ENCODE results near the gene SEPTIN6.
"Not testable (repeated sequence)": the region's sequence is repeated elsewhere in the genome, so short reads cannot be mapped to it uniquely, and the experiment has no call there.

SEPTIN6 gene

GRCh38 chrX:119690921-119691716, 1.8 kb downstream of the SEPTIN6 start:
- DNase-seq: no peak

GRCh38 chrX:119688911-119689321, 4.1 kb downstream of the SEPTIN6 start:
- DNase-seq: no peak

DNA sequence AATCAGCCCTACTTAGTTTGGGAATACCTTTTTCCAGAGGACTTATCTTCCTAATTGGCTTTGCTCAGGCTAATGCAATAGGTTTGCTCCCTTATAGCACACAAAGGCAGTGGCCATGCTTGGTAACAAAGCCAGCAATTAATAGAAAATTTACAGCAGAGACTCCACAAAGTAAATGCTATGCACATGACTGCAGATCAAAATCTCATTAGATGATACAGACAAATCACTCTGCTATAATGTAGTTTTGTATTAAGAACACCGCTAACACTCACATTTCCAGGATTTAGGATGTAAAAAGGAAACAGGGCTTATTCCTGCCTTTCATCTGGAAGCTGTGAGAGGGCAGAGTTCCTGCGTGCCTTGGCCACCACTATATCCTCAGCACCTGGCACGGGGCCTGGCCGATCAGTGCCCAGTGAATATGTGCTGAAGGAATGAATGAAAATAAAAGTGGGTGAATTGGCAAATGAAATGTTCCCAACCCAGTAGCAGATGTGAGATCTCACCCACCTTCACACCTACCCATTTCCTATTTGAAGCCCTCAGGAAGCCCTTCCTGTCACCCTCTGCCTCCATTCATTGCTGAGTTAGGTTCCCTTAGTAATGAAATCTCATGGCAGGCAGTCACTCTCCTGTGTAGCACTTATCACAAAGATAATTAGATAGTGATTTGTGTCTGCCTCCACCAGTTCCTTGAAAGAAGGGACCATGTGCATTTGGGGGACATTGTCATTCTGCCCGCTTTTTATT, 5.1 kb downstream of the SEPTIN6 start:
- DNase-seq: no peak

- no peak for DNase-seq
These were observed 6.8 kb downstream of the SEPTIN6 start for GRCh38 chrX:119686087-119686691.

GRCh38 chrX:119685225-119686066, 7.5 kb downstream of the SEPTIN6 start:
- no peak for DNase-seq

DNA sequence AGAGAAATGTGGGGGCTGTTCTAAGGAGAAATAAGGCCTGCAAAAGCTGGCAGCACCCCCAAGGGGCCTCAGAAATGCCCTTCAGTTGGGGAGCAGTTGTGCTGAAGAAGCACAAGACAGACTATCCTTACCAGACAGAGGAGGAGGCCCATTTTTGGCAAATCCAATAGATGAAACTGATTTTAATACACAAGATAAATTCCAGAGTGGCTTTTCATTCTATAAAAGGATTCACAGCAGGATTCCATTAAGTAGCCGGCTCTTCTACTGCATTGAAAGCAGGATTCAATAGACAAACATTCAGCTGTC, 8.1 kb downstream of the SEPTIN6 start:
- no peak for DNase-seq

- not testable (repeated sequence) for DNase-seq
These were observed 8.7 kb downstream of the SEPTIN6 start for GRCh38 chrX:119684312-119684711.

DNA sequence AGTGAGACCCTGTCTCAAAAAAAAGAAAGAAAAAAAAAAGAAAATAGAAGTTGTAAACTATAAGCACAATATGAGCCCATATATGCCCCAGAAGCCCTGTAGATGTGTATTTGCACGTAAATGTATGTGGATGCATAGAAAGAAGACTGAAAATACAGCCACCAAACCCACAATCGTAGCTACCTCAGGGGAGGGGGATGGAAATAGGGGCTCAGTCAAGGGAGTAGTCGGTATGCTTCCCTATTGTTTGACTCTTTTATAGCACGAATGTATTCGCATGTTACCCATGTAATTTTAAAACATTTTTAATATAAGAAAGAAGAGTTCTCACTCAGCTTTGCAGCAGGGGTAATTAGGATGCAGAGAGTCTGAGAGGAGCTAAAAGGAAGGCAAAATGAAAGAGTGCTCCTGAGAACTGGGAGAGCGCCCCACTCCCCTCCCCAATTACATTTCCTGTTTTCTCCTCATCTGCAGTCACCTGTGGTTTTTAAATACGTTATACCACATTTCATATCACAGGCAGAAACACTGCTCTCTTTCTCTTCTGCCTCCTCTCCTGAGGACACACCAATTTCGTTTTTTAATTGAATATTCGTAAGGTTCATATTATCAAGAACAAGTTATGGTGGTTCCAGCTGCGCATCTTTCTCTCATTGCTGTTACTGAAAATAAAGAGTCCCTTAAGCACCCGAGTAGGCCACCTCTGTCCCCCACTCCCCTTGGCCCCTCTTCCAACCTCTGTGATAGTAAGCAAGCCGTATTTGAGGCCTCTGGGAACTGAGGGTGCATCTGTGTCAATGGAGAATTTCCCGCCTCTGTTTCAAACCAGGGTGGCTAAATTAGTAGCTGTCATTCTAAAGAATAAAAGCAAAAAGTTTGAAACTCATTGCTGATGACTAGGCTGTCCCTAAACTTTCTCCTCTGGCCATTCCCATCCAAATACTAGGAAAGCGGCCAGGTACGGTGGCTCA, 10.7 kb downstream of the SEPTIN6 start:
- no peak for DNase-seq

DNA sequence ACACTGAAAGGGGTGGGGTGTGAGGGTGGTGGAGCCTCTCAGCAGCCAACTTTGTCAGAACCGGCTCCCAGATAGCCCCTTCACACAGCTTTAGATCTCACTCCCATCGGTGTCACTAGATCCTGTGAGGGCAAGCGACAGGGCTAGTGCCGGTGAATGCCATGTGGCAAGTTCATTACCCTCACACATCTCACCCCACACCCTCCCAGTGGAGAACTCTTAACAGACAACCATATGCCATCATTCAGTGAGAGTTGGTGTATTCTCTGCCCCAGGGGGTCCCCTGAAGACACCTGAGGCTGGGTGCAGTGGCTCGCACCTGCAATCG, 15.3 kb downstream of the SEPTIN6 start:
- no peak for DNase-seq

GRCh38 chrX:119676949-119677653, 15.9 kb downstream of the SEPTIN6 start:
- no peak for DNase-seq

GRCh38 chrX:119673336-119673735, 19.6 kb downstream of the SEPTIN6 start:
- DNase-seq: no peak

DNA sequence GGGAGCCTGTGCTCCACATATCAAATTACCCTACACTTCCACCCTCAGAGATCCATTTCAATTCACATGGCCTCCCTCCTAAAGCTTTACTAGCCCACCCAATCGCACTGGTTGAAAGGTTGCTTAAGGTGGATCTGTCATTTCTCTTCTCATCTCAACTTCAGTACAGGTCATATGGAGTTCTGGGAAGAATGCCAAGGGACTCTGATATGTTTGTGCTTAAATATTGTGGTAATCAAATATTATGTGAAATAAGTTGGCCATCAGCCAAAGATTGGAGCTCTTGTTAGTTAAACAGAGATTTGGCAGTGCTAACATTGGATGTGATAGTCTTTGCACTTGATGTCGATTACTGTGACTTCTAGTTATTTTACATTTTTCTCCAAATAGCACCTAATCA, 20.5 kb downstream of the SEPTIN6 start:
- DNase-seq: no peak

GRCh38 chrX:119669424-119670037, 23.4 kb downstream of the SEPTIN6 start:
- DNase-seq: no peak

DNA sequence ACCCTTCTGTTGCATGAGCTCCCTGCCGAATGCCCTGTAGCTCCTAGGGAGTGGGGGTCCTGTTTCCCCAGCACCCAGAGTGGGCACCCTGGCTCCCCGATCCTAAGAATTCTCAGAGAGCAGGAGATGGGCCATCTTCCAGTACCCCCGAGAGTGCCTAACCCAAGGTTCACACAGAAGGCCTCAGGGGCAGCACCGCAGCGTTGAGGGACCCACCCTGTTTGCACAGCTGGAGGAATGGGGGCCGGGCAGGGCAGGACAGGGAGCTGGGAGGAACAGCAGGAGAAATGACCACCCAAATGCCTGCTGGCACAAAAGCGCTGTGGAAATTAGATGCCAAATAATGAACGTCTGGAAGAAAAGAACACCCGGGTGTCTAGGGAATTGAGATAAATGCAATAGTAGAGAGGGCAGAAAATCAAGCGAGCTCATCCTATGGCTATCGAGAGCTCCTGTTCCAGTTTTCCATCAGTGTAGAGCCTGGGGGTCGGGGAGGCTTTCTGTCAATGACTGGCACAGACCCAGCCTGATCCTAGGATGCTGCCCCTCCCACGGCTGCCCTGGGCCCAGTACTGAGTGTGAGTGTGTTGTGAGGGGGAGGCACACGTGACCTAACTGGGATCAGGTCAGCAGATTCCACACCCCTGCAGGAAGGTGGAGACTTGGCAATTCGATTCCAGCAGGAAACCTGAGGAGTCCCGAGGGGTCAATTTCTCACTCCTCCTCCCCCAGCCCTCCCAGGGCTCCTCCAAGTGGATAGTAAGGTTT, 25.7 kb downstream of the SEPTIN6 start:
- no peak for DNase-seq

DNA sequence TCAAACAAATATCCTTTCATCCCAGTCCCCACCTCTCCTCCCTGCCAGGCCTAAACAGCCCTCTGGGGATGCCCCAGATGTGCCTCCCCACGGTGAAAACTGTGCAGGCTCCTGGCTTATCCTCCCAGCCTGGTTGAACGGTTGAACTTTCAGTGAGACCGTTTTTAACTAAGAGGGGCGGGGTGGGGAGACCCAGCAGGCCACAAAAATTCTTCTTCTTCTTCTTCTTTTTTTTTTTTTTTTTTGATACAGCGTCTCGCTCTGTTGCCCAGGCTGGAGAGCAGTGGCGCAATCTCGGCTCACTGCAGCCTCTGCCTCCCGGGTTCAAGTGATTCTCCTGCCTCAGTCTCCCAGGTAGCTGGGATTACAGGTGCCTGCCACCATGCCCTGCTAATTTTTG, 28.1 kb downstream of the SEPTIN6 start:
- DNase-seq: not testable (repeated sequence)

DNA sequence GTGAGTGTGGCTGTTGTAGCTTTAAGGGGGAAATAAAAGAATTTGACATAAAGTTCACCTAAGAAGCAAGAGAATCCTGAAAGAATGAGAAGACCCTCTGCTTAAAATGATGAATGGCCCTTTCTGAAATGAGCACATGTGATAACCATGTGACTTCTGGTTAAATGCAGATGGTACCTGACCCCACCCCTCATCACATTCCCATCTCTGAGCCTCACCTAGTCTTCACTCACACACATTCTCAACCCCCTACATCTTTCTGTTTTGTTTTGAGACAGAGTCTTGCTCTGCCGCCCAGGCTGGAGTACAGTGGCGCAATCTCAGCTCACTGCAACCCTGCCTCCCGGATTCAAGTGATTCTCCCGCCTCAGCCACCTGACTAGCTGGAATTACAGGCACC, 31.5 kb downstream of the SEPTIN6 start:
- no peak for DNase-seq

- DNase-seq: no peak
These were observed 33.4 kb downstream of the SEPTIN6 start for GRCh38 chrX:119659522-119659921.

- DNase-seq: peak; percentile 17
These were observed 37.8 kb downstream of the SEPTIN6 start for GRCh38 chrX:119655125-119655524.

DNA sequence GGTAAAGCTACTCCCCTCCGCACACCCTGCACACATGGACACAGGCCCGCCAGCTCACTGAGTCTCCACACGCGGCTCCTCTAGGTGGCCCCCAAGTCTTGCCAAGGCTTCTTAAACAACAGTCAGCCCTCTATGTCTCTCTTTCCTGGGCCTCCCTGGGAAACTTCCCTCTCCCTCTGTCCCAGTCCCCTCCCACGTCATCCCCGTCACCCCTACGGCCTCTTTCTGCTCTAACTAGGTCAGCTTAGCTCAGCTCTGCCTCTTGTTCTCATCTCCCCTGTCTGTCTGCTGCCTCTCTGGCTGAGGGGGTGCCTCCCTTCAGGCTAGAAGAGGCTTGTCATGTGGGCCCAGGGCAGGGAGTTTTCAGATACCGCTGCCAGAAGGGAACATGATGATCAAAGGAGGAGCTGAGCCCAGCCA, 38.8 kb downstream of the SEPTIN6 start:
- no peak for DNase-seq

- DNase-seq: no peak
These were observed 44.6 kb downstream of the SEPTIN6 start for GRCh38 chrX:119648421-119648775.

All from amniotic stem cell (primary cell).